ENCODE results near the gene MARCHF6. TPM values are rescaled to one million over a fixed set of nuclear protein-coding genes. Genes with fewer than 3 reads are reported as not detected.
"Not testable (repeated sequence)": the region's sequence is repeated elsewhere in the genome, so short reads cannot be mapped to it uniquely, and the experiment has no call there.

MARCHF6 gene
- polyA plus RNA-seq, 3 donors = 24.0 to 90.1 (median 31.0) TPM

GRCh38 chr5:10372726-10373709 is 19.5 kb downstream of the MARCHF6 start:
- peaks cover 98% of the 10 kb centered on the region for H4K20me1 ChIP-seq (ENCODE audit: insufficient read depth, low read length)
- Mint-ChIP-seq H3K4me3 (no peak overlapping the region), H3K27me3 (ENCODE audit: low read depth in 3 of 3) (peaks cover 0 to 1% (median 0%) of the 10 kb centered on the region in 3 donors), H3K36me3 (peaks cover 14 to 17% of the 10 kb centered on the region in 2 donors), H3K4me1 (peaks cover 32% of the 10 kb centered on the region), H3K27ac (peak overlapping the region in 2 of 7 donors; percentile 25 to 44), H3K9me3 (peaks cover 0 to 2% (median 0%) of the 10 kb centered on the region in 7 donors)
- H3K4me1 ChIP-seq (ENCODE audit: control insufficient read depth in 1 of 2, insufficient read depth in 2 of 2, low read length in 2 of 2) = peaks cover 0 to 9% of the 10 kb centered on the region in 2 donors
- peaks cover 0 to 12% of the 10 kb centered on the region in 2 donors for H3K36me3 ChIP-seq (replicated peaks in 1 of 2; ENCODE audit: control insufficient read depth in 1 of 2, insufficient read depth in 2 of 2, low read length in 2 of 2)
- H3K9me3 ChIP-seq (replicated peaks in 1 of 2; ENCODE audit: control insufficient read depth in 1 of 2, insufficient read depth in 1 of 2, low read length in 2 of 2) = no peaks in the 10 kb centered on the region
- H3K4me3 ChIP-seq (replicated peaks in 1 of 3; ENCODE audit: low read depth in 2 of 3, low read length in 3 of 3) = no peak overlapping the region
- peak overlapping the region in 1 of 2 donors; percentile 4 for H3K27ac ChIP-seq (ENCODE audit: low read depth in 1 of 2, low read length in 2 of 2)
- H3K4me2 ChIP-seq (replicated peaks; ENCODE audit: extremely low read depth, low read length, poor library complexity, severe bottlenecking) = no peak overlapping the region
- no peak overlapping the region for H2AFZ ChIP-seq (ENCODE audit: insufficient read depth, low read depth, low read length, poor library complexity, severe bottlenecking)
- no peak for TF ChIP-seq CTCF (IDR thresholded peaks at IDR 0.05)
- peaks cover 91% of the 10 kb centered on the region for H3K79me2 ChIP-seq (ENCODE audit: insufficient read depth, low read length)
- 100% methylated on average over 6 of the region's 8 CpGs for WGBS (ENCODE audit: insufficient coverage)
- H3K9ac ChIP-seq (ENCODE audit: insufficient read depth, low read length, poor library complexity, severe bottlenecking) = no peak overlapping the region
- intact Hi-C loops (cut with micrococcal nuclease) = no loop called here
- DNase-seq = no peak
- no peaks in the 10 kb centered on the region for H3K27me3 ChIP-seq (ENCODE audit: control insufficient read depth in 2 of 2, insufficient read depth in 2 of 2, low read length in 2 of 2)

GRCh38 chr5:10374046-10375022 is 20.8 kb downstream of the MARCHF6 start:
- Mint-ChIP-seq H3K27ac (peak overlapping the region in 3 of 7 donors; percentile 18 to 26 (median 21)), H3K4me3 (no peak overlapping the region), H3K36me3 (peaks cover 17 to 19% of the 10 kb centered on the region in 2 donors), H3K27me3 (ENCODE audit: low read depth in 3 of 3) (no peaks in the 10 kb centered on the region), H3K4me1 (peaks cover 21% of the 10 kb centered on the region), H3K9me3 (peaks cover 0 to 2% (median 0%) of the 10 kb centered on the region in 7 donors)
- no peak for TF ChIP-seq CTCF (IDR thresholded peaks at IDR 0.05)
- DNase-seq = no peak
- intact Hi-C loops (cut with micrococcal nuclease) = no loop called here
- Histone ChIP-seq H3K27ac (ENCODE audit: low read depth in 1 of 2, low read length in 2 of 2) (no peak overlapping the region), H3K79me2 (ENCODE audit: insufficient read depth, low read length) (peaks cover 91% of the 10 kb centered on the region), H2AFZ (ENCODE audit: insufficient read depth, low read depth, low read length, poor library complexity, severe bottlenecking) (no peak overlapping the region), H3K36me3 (replicated peaks in 1 of 2; ENCODE audit: control insufficient read depth in 1 of 2, insufficient read depth in 2 of 2, low read length in 2 of 2) (peaks cover 0 to 21% of the 10 kb centered on the region in 2 donors), H3K4me2 (replicated peaks; ENCODE audit: extremely low read depth, low read length, poor library complexity, severe bottlenecking) (no peak overlapping the region), H3K9me3 (replicated peaks in 1 of 2; ENCODE audit: control insufficient read depth in 1 of 2, insufficient read depth in 1 of 2, low read length in 2 of 2) (no peaks in the 10 kb centered on the region), H3K4me3 (replicated peaks in 1 of 3; ENCODE audit: low read depth in 2 of 3, low read length in 3 of 3) (no peak overlapping the region), H3K27me3 (ENCODE audit: control insufficient read depth in 2 of 2, insufficient read depth in 2 of 2, low read length in 2 of 2) (no peaks in the 10 kb centered on the region), H3K4me1 (ENCODE audit: control insufficient read depth in 1 of 2, insufficient read depth in 2 of 2, low read length in 2 of 2) (peaks cover 0 to 4% of the 10 kb centered on the region in 2 donors), H4K20me1 (ENCODE audit: insufficient read depth, low read length) (peaks cover 94% of the 10 kb centered on the region), H3K9ac (ENCODE audit: insufficient read depth, low read length, poor library complexity, severe bottlenecking) (no peak overlapping the region)
- over 99% methylated on average over 7 of the region's 11 CpGs for WGBS (ENCODE audit: insufficient coverage)

GRCh38 chr5:10375146-10375545 is 21.7 kb downstream of the MARCHF6 start:
- intact Hi-C loops (cut with micrococcal nuclease); H3K4me1 ChIP-seq (ENCODE audit: control insufficient read depth in 1 of 2, insufficient read depth in 2 of 2, low read length in 2 of 2): not testable (repeated sequence)

More at GRCh38 chr5:10375146-10375545, 21.7 kb downstream of the MARCHF6 start:
- not testable (repeated sequence) for H3K4me3 Mint-ChIP-seq; DNase-seq; H2AFZ ChIP-seq (ENCODE audit: insufficient read depth, low read depth, low read length, poor library complexity, severe bottlenecking); H3K27me3 ChIP-seq (ENCODE audit: control insufficient read depth in 2 of 2, insufficient read depth in 2 of 2, low read length in 2 of 2); H3K27me3 Mint-ChIP-seq (ENCODE audit: low read depth in 3 of 3); H3K9me3 Mint-ChIP-seq; H3K27ac Mint-ChIP-seq; H3K4me3 ChIP-seq (replicated peaks in 1 of 3; ENCODE audit: low read depth in 2 of 3, low read length in 3 of 3); H3K9me3 ChIP-seq (replicated peaks in 1 of 2; ENCODE audit: control insufficient read depth in 1 of 2, insufficient read depth in 1 of 2, low read length in 2 of 2); H3K9ac ChIP-seq (ENCODE audit: insufficient read depth, low read length, poor library complexity, severe bottlenecking); H3K27ac ChIP-seq (ENCODE audit: low read depth in 1 of 2, low read length in 2 of 2); H3K4me2 ChIP-seq (replicated peaks; ENCODE audit: extremely low read depth, low read length, poor library complexity, severe bottlenecking)
- Histone ChIP-seq H3K79me2 (ENCODE audit: insufficient read depth, low read length) (peaks cover 91% of the 10 kb centered on the region), H4K20me1 (ENCODE audit: insufficient read depth, low read length) (peaks cover 86% of the 10 kb centered on the region), H3K36me3 (replicated peaks in 1 of 2; ENCODE audit: control insufficient read depth in 1 of 2, insufficient read depth in 2 of 2, low read length in 2 of 2) (peaks cover 0 to 29% of the 10 kb centered on the region in 2 donors)
- Mint-ChIP-seq H3K4me1 (peaks cover 21% of the 10 kb centered on the region), H3K36me3 (peaks cover 20 to 21% of the 10 kb centered on the region in 2 donors)
- WGBS (ENCODE audit: insufficient coverage) = over 99% methylated on average over 15 of the region's 29 CpGs

All from CD14-positive monocyte (primary cell).